ENCODE results near the gene TBC1D9B.

Gene TBC1D9B

GRCh38 chr5:179926657-179927056 lies 19.0 kb upstream of the TBC1D9B start:
- FAIRE-seq, result no peak
- TF ChIP-seq POLR2AphosphoS5 (IDR thresholded peaks at IDR 0.05; ENCODE audit: low read depth, low read length), result no peak
- TF ChIP-seq POLR2A (IDR thresholded peaks at IDR 0.05; ENCODE audit: low read depth, low read length), result no peak
- TF ChIP-seq SPI1 (IDR thresholded peaks at IDR 0.05; ENCODE audit: low read depth, low read length), result no peak
- no peak for TF ChIP-seq PAX5 (IDR thresholded peaks at IDR 0.05; ENCODE audit: insufficient read depth, low read length, severe bottlenecking)
- no peak for TF ChIP-seq POU2F2 (IDR thresholded peaks at IDR 0.05; ENCODE audit: low read depth, low read length)
- no peak for TF ChIP-seq TAF1 (IDR thresholded peaks at IDR 0.05; ENCODE audit: low read depth, low read length)
- no peak for DNase-seq (ENCODE audit: insufficient read length, low spot score)

- TF ChIP-seq POLR2AphosphoS5 (IDR thresholded peaks at IDR 0.05; ENCODE audit: low read depth, low read length) (no peak), PAX5 (IDR thresholded peaks at IDR 0.05; ENCODE audit: insufficient read depth, low read length, severe bottlenecking) (no peak), POU2F2 (IDR thresholded peaks at IDR 0.05; ENCODE audit: low read depth, low read length) (no peak), POLR2A (IDR thresholded peaks at IDR 0.05; ENCODE audit: low read depth, low read length) (no peak), TAF1 (IDR thresholded peaks at IDR 0.05; ENCODE audit: low read depth, low read length) (no peak), SPI1 (IDR thresholded peaks at IDR 0.05; ENCODE audit: low read depth, low read length) (peak; percentile 84)
- no peak for FAIRE-seq
- DNase-seq (ENCODE audit: insufficient read length, low spot score), result no peak
Measured at GRCh38 chr5:179923436-179923835, 15.7 kb upstream of the TBC1D9B start.

- no peak for DNase-seq (ENCODE audit: insufficient read length, low spot score)
- TF ChIP-seq TAF1 (IDR thresholded peaks at IDR 0.05; ENCODE audit: low read depth, low read length) (no peak), POLR2A (IDR thresholded peaks at IDR 0.05; ENCODE audit: low read depth, low read length) (no peak), SPI1 (IDR thresholded peaks at IDR 0.05; ENCODE audit: low read depth, low read length) (no peak), POU2F2 (IDR thresholded peaks at IDR 0.05; ENCODE audit: low read depth, low read length) (no peak), POLR2AphosphoS5 (IDR thresholded peaks at IDR 0.05; ENCODE audit: low read depth, low read length) (no peak), PAX5 (IDR thresholded peaks at IDR 0.05; ENCODE audit: insufficient read depth, low read length, severe bottlenecking) (no peak)
- FAIRE-seq, result no peak
Measured at GRCh38 chr5:179920175-179920574, 12.5 kb upstream of the TBC1D9B start.

GRCh38 chr5:179919487-179920060 lies 11.9 kb upstream of the TBC1D9B start:
- FAIRE-seq, result no peak
- no peak for TF ChIP-seq SPI1 (IDR thresholded peaks at IDR 0.05; ENCODE audit: low read depth, low read length)
- no peak for TF ChIP-seq TAF1 (IDR thresholded peaks at IDR 0.05; ENCODE audit: low read depth, low read length)
- TF ChIP-seq POU2F2 (IDR thresholded peaks at IDR 0.05; ENCODE audit: low read depth, low read length), result no peak
- TF ChIP-seq POLR2A (IDR thresholded peaks at IDR 0.05; ENCODE audit: low read depth, low read length), result no peak
- TF ChIP-seq POLR2AphosphoS5 (IDR thresholded peaks at IDR 0.05; ENCODE audit: low read depth, low read length), result no peak
- TF ChIP-seq PAX5 (IDR thresholded peaks at IDR 0.05; ENCODE audit: insufficient read depth, low read length, severe bottlenecking), result no peak
- DNase-seq (ENCODE audit: insufficient read length, low spot score), result no peak

- FAIRE-seq (no peak), DNase-seq (ENCODE audit: insufficient read length, low spot score) (no peak)
- no peak for TF ChIP-seq TAF1 (IDR thresholded peaks at IDR 0.05; ENCODE audit: low read depth, low read length)
- no peak for TF ChIP-seq POLR2AphosphoS5 (IDR thresholded peaks at IDR 0.05; ENCODE audit: low read depth, low read length)
- TF ChIP-seq POU2F2 (IDR thresholded peaks at IDR 0.05; ENCODE audit: low read depth, low read length), result no peak
- TF ChIP-seq PAX5 (IDR thresholded peaks at IDR 0.05; ENCODE audit: insufficient read depth, low read length, severe bottlenecking), result no peak
- TF ChIP-seq SPI1 (IDR thresholded peaks at IDR 0.05; ENCODE audit: low read depth, low read length), result no peak
- no peak for TF ChIP-seq POLR2A (IDR thresholded peaks at IDR 0.05; ENCODE audit: low read depth, low read length)
Measured at GRCh38 chr5:179918742-179919486, 11.2 kb upstream of the TBC1D9B start.

GRCh38 chr5:179916523-179916922 lies 8.8 kb upstream of the TBC1D9B start:
- TF ChIP-seq POLR2A (IDR thresholded peaks at IDR 0.05; ENCODE audit: low read depth, low read length) (no peak), POLR2AphosphoS5 (IDR thresholded peaks at IDR 0.05; ENCODE audit: low read depth, low read length) (no peak), SPI1 (IDR thresholded peaks at IDR 0.05; ENCODE audit: low read depth, low read length) (no peak), PAX5 (IDR thresholded peaks at IDR 0.05; ENCODE audit: insufficient read depth, low read length, severe bottlenecking) (no peak), TAF1 (IDR thresholded peaks at IDR 0.05; ENCODE audit: low read depth, low read length) (no peak)
- FAIRE-seq, result no peak

GRCh38 chr5:179915406-179915935 lies 7.8 kb upstream of the TBC1D9B start:
- TF ChIP-seq POLR2AphosphoS5 (IDR thresholded peaks at IDR 0.05; ENCODE audit: low read depth, low read length), result no peak
- TF ChIP-seq POU2F2 (IDR thresholded peaks at IDR 0.05; ENCODE audit: low read depth, low read length), result no peak
- TF ChIP-seq PAX5 (IDR thresholded peaks at IDR 0.05; ENCODE audit: insufficient read depth, low read length, severe bottlenecking), result no peak
- no peak for TF ChIP-seq TAF1 (IDR thresholded peaks at IDR 0.05; ENCODE audit: low read depth, low read length)
- TF ChIP-seq SPI1 (IDR thresholded peaks at IDR 0.05; ENCODE audit: low read depth, low read length), result no peak
- no peak for TF ChIP-seq POLR2A (IDR thresholded peaks at IDR 0.05; ENCODE audit: low read depth, low read length)
- DNase-seq (ENCODE audit: insufficient read length, low spot score) (no peak), FAIRE-seq (no peak)

More at GRCh38 chr5:179916523-179916922, 8.8 kb upstream of the TBC1D9B start:
- no peak for DNase-seq (ENCODE audit: insufficient read length, low spot score)

GRCh38 chr5:179914032-179914755 lies 6.5 kb upstream of the TBC1D9B start:
- FAIRE-seq, result no peak
- DNase-seq (ENCODE audit: insufficient read length, low spot score), result no peak

GRCh38 chr5:179913461-179913860 lies 5.8 kb upstream of the TBC1D9B start:
- DNase-seq (ENCODE audit: insufficient read length, low spot score) (no peak), FAIRE-seq (no peak)
- TF ChIP-seq POU2F2 (IDR thresholded peaks at IDR 0.05; ENCODE audit: low read depth, low read length) (no peak), PAX5 (IDR thresholded peaks at IDR 0.05; ENCODE audit: insufficient read depth, low read length, severe bottlenecking) (no peak), POLR2AphosphoS5 (IDR thresholded peaks at IDR 0.05; ENCODE audit: low read depth, low read length) (no peak), SPI1 (IDR thresholded peaks at IDR 0.05; ENCODE audit: low read depth, low read length) (no peak), POLR2A (IDR thresholded peaks at IDR 0.05; ENCODE audit: low read depth, low read length) (no peak), TAF1 (IDR thresholded peaks at IDR 0.05; ENCODE audit: low read depth, low read length) (no peak)

More at GRCh38 chr5:179914032-179914755, 6.5 kb upstream of the TBC1D9B start:
- TF ChIP-seq TAF1 (IDR thresholded peaks at IDR 0.05; ENCODE audit: low read depth, low read length), result no peak
- peak; percentile 42; the same call in 1 of the 2 replicates for TF ChIP-seq SPI1 (IDR thresholded peaks at IDR 0.05; ENCODE audit: low read depth, low read length)
